GM12878 (cell line): ENCODE results near the gene GLS. TPM values are rescaled to one million over a fixed set of nuclear protein-coding genes. Genes with fewer than 3 reads are reported as not detected.

Source experiments
- ATAC-seq: fragments of 200-7000 bp; cut with Tn5 transposase; 3 replicates; pipeline ENCODE4 v1.9.1; 2020; ENCODE audit warnings: mild to moderate bottlenecking, moderate library complexity
- BruUV-seq: library from RNA; stranded (reverse); fragments of 400-500 nt; replicated peaks from 2 replicates; lab custom pipeline; 2021; lab: Mats Ljungman, UMichigan
- CTCF ChIA-PET: fragments of 300-600 bp; sonication (Branson Sonifier 250); formaldehyde crosslinking; extraction: SDS; loops from one replicate; lab custom pipeline; 2021; ENCODE audit warnings: inconsistent platforms; lab: Yijun Ruan, JAX
- POLR2A ChIA-PET: fragments of 350-600 bp; formaldehyde crosslinking; extraction: SDS; loops from one replicate; lab custom pipeline; 2021; ENCODE audit warnings: inconsistent platforms; lab: Charles Lee
- RAD21 ChIA-PET: fragments of 300-600 bp; sonication (Branson Sonifier 250); formaldehyde crosslinking; loops from one replicate; lab custom pipeline; 2023; ENCODE audit warnings: antibody characterized with exemption; ENCODE audit not compliant: unreplicated experiment; lab: Charles Lee
- SMC1A ChIA-PET: fragments of 300-600 bp; sonication (Branson Sonifier 250); formaldehyde crosslinking; loops from one replicate; lab custom pipeline; 2023; ENCODE audit not compliant: unreplicated experiment, uncharacterized antibody; lab: Charles Lee
- DNase-seq: peaks from one replicate; pipeline ENCODE4 v3.0.0-alpha.2; 2011; ENCODE audit warnings: low read depth, low spot score
- FAIRE-seq: peaks from 3 replicates; lab custom pipeline; 2011; peaks lifted over from hg19 to GRCh38; lab: Jason Lieb, UNC
- H2AFZ ChIP-seq: 2 replicates; pipeline ENCODE4 v1.6.0; 2011; ENCODE audit warnings: low read depth, low read length, control low read depth; ENCODE audit not compliant: control insufficient read depth
- H3K27ac ChIP-seq: 2 replicates; pipeline ENCODE4 v1.5.1; 2011; ENCODE audit warnings: control low read depth; ENCODE audit not compliant: control insufficient read depth, insufficient read depth
- H3K27me3 ChIP-seq, 2 experiments: replicated peaks in 1 of 2; 2 replicates each; pipeline versions ENCODE4 v1.6.0 to v1.6.1; 2011; ENCODE audit warnings: low read length in 1 of 2; ENCODE audit not compliant: control insufficient read depth in 2 of 2, insufficient read depth in 2 of 2
- H3K36me3 ChIP-seq, 2 experiments: 2 replicates each; pipeline ENCODE4 v1.5.1; 2011; ENCODE audit warnings: low read length in 1 of 2; ENCODE audit not compliant: control insufficient read depth in 2 of 2, insufficient read depth in 2 of 2
- H3K4me1 ChIP-seq: 2 replicates; pipeline ENCODE4 v1.6.1; 2011; ENCODE audit warnings: mild to moderate bottlenecking, low read length, moderate library complexity, mixed read lengths; ENCODE audit not compliant: control insufficient read depth, insufficient read depth
- H3K4me2 ChIP-seq: 2 replicates; pipeline ENCODE4 v1.6.0; 2011; ENCODE audit warnings: control low read depth; ENCODE audit not compliant: control insufficient read depth, insufficient read depth
- H3K4me3 ChIP-seq: fragments of 200-600 bp; sonication (generic); 2 replicates; pipeline ENCODE4 v1.5.1; 2016
- H3K79me2 ChIP-seq: 2 replicates; pipeline ENCODE4 v1.6.0; 2011; ENCODE audit warnings: low read length; ENCODE audit not compliant: control insufficient read depth, insufficient read depth
- H3K9ac ChIP-seq: 2 replicates; pipeline ENCODE4 v1.8.0; 2011; ENCODE audit warnings: low read length, control low read depth, mixed read lengths; ENCODE audit not compliant: control insufficient read depth, insufficient read depth
- H3K9me3 ChIP-seq: replicated peaks from 3 replicates; pipeline ENCODE4 v1.5.1; 2011; ENCODE audit warnings: mild to moderate bottlenecking, low read length; ENCODE audit not compliant: control insufficient read depth, insufficient read depth
- H4K20me1 ChIP-seq: 2 replicates; pipeline ENCODE4 v1.6.0; 2011; ENCODE audit not compliant: control insufficient read depth, insufficient read depth
- ATF3 ChIP-seq: IDR thresholded peaks from 2 replicates; pipeline ENCODE4 v1.6.1; 2011; ENCODE audit warnings: low read depth, mild to moderate bottlenecking, low read length, moderate library complexity, borderline replicate concordance; ENCODE audit errors: extremely low read depth
- E2F8 ChIP-seq: fragments of 450-650 bp; IDR thresholded peaks from 2 replicates; pipeline ENCODE4 v1.6.1; 2018; ENCODE audit warnings: mild to moderate bottlenecking, low read depth, moderate library complexity; ENCODE audit not compliant: partially characterized antibody
- HDAC2 ChIP-seq: fragments of 200-600 bp; sonication (generic); IDR thresholded peaks from 2 replicates; pipeline ENCODE4 v1.6.1; 2017
- NR2C1 ChIP-seq: fragments of 450-650 bp; IDR thresholded peaks from 2 replicates; pipeline ENCODE4 v1.6.1; 2017; ENCODE audit warnings: antibody characterized with exemption, mild to moderate bottlenecking, moderate library complexity
- POLR2A ChIP-seq: IDR thresholded peaks from 2 replicates; pipeline ENCODE4 v1.6.1; 2011; ENCODE audit warnings: low read depth, mild to moderate bottlenecking, low read length
- POLR2AphosphoS5 ChIP-seq: IDR thresholded peaks from 2 replicates; pipeline ENCODE4 v1.6.1; 2011; ENCODE audit warnings: mild to moderate bottlenecking, low read length, inconsistent platforms
- SIN3A ChIP-seq: IDR thresholded peaks from 2 replicates; pipeline ENCODE4 v1.6.1; 2012; ENCODE audit warnings: low read depth, low read length, improper control_type of control experiment
- SIX5 ChIP-seq: IDR thresholded peaks from 2 replicates; pipeline ENCODE4 v1.6.1; 2011; ENCODE audit warnings: mild to moderate bottlenecking, low read depth, low read length, moderate library complexity; ENCODE audit not compliant: severe bottlenecking
- SMAD1 ChIP-seq: fragments of 450-650 bp; IDR thresholded peaks from 2 replicates; pipeline ENCODE4 v1.6.1; 2018; ENCODE audit warnings: mild to moderate bottlenecking, low read depth; ENCODE audit not compliant: partially characterized antibody
- SP1 ChIP-seq: IDR thresholded peaks from one replicate; pipeline ENCODE4 v1.6.1; 2011; ENCODE audit warnings: low read depth, low read length
- USF2 ChIP-seq: IDR thresholded peaks from 2 replicates; pipeline ENCODE4 v1.6.1; 2011; ENCODE audit warnings: low read depth, low read length, improper control_type of control experiment, borderline replicate concordance
- WGBS: methylation state at CpG from one replicate; pipeline ENCODE4 v1.1.6; 2016; ENCODE audit warnings: low lambda C conversion rate; ENCODE audit not compliant: insufficient replicate concordance, insufficient coverage; ENCODE audit errors: missing lambda C conversion rate; 5-methylcytosine and 5-hydroxymethylcytosine counted together
- in situ Hi-C: fragments of 300-500 bp; cut with MboI; formaldehyde crosslinking; loops from 9 replicates; pipeline ENCODE4 v1.14.3; 2018; ENCODE audit warnings: mixed read lengths
- intact Hi-C: fragments of 100-400 bp; cut with micrococcal nuclease; formaldehyde crosslinking; loops from one replicate; pipeline ENCODE4 v1.14.2; 2022; ENCODE audit not compliant: unreplicated experiment
- polyA plus RNA-seq, 11 experiments: library from polyadenylated mRNA; depleted of rRNA in 4 of 11; unstranded in 6 of 11; stranded (reverse) in 5 of 11; fragments of >200 nt; fragmentation: Nextera tagmentation in 4 of 11; fragmentation: Illumina TruSeq in 1 of 11; extraction: Ambion mirVana in 4 of 11; extraction: Trizol in 1 of 11; gene quantifications; 1 replicate in 1 of 11; 2 replicates in 10 of 11; pipeline versions ENCODE4 v1.2.1 to v1.2.3, GENCODE V29; 2011 to 2016; ENCODE audit warnings: inconsistent platforms in 2 of 11, missing spikeins in 2 of 11, low read depth in 1 of 11
- total RNA-seq, 4 experiments: library from RNA; depleted of rRNA in 3 of 4; stranded (reverse); fragments of >200 nt in 3 of 4; fragmentation: Illumina TruSeq in 1 of 4; extraction: Trizol in 1 of 4; gene quantifications; 2 replicates each; pipeline versions ENCODE4 v1.2.1 to v1.2.3, GENCODE V29; 2013 to 2021

Gene GLS
- total and polyA plus RNA-seq, 10 of the 15 experiments (the other 5 are each of a cell fraction or from before 2014, with no cell fraction given): 15.7 to 145 (median 70.8) TPM

- TF ChIP-seq POLR2A (peak; percentile 66), USF2 (no peak), SIX5 (no peak), SP1 (no peak), SIN3A (no peak), POLR2AphosphoS5 (peak; percentile 45; the same call in 1 of the 2 replicates), HDAC2 (no peak), SMAD1 (no peak), NR2C1 (no peak), E2F8 (no peak), ATF3 (no peak)
- no peak for ATAC-seq
- no peak overlapping the region for H3K4me3 ChIP-seq
- intact Hi-C loops: no loop called here
- BruUV-seq: no TSS peak
- peaks cover 8% of the 10 kb centered on the region; the same call in 1 of the 2 replicates for H3K79me2 ChIP-seq
- SMC1A ChIA-PET: no interaction called here
- CTCF ChIA-PET: interaction anchor here (1.3 kb wide), 1 partner anchor 11 kb away, joined by 5 read pairs; no protein-coding TSS in a partner anchor
- DNase-seq: no peak
- no peak overlapping the region for H3K4me2 ChIP-seq
- POLR2A ChIA-PET: interaction anchor here (1.5 kb wide), 1 partner anchor 8 kb away, joined by 4 read pairs; no protein-coding TSS in a partner anchor
- 85% methylated on average over 7 of the region's 7 CpGs for WGBS
- in situ Hi-C loops: no loop called here
- H3K36me3 ChIP-seq: peaks cover 42 to 72% of the 10 kb centered on the region in 2 experiments
- peaks cover 14% of the 10 kb centered on the region for H4K20me1 ChIP-seq
- H3K9ac ChIP-seq: no peak overlapping the region
- H3K27me3 ChIP-seq: no peaks in the 10 kb centered on the region
- RAD21 ChIA-PET: interaction anchor here (0.8 kb wide), 1 partner anchor 16 kb away, joined by 3 read pairs; no protein-coding TSS in a partner anchor
- H3K9me3 ChIP-seq: peaks cover 3% of the 10 kb centered on the region; the same call in 2 of the 3 replicates
- no peak overlapping the region for H2AFZ ChIP-seq
- no peak overlapping the region for H3K27ac ChIP-seq
- H3K4me1 ChIP-seq: peaks cover 2% of the 10 kb centered on the region; the same call in 1 of the 2 replicates
- no peak for FAIRE-seq
Observed at GRCh38 chr2:190994148-190994547, 113.5 kb downstream of the GLS start.
